Thoracic aorta (tissue), 2 donors: ENCODE data around the gene BMPER. TPM values are rescaled to one million over a fixed set of nuclear protein-coding genes. Genes with fewer than 3 reads are reported as not detected.

Experiments
- ATAC-seq: fragments of 150-250 bp; one replicate; pipeline ENCODE4 v1.8.0; 2017; ENCODE audit warnings: low read depth; ENCODE audit not compliant: insufficient number of reproducible peaks, low FRiP score
- DNase-seq: peaks from one replicate; pipeline ENCODE4 v3.0.0-alpha.2; 2020; ENCODE audit warnings: low spot score
- H3K27ac ChIP-seq, 2 donors: fragments of 200-600 bp; sonication (generic); 1 replicate in 1 of 2; 2 replicates in 1 of 2; pipeline ENCODE4 v1.5.1; 2016; ENCODE audit warnings: mild to moderate bottlenecking in 2 of 2, moderate library complexity in 2 of 2
- H3K27me3 ChIP-seq: fragments of 200-600 bp; sonication (generic); replicated peaks from 2 replicates; pipeline ENCODE4 v1.6.0; 2016; ENCODE audit warnings: mild to moderate bottlenecking; ENCODE audit not compliant: insufficient read depth
- H3K36me3 ChIP-seq: fragments of 200-600 bp; sonication (generic); one replicate; pipeline ENCODE4 v1.5.1; 2016
- H3K4me1 ChIP-seq, 2 donors: fragments of 200-600 bp; sonication (generic); 1 replicate in 1 of 2; 2 replicates in 1 of 2; pipeline versions ENCODE4 v1.5.1 to v1.6.0; 2016; ENCODE audit warnings: low read depth in 2 of 2, mild to moderate bottlenecking in 1 of 2; ENCODE audit not compliant: control insufficient read depth in 1 of 2
- H3K4me3 ChIP-seq: fragments of 200-600 bp; sonication (generic); 2 replicates; pipeline ENCODE4 v1.5.1; 2016; ENCODE audit warnings: mild to moderate bottlenecking
- H3K9me3 ChIP-seq: fragments of 200-600 bp; sonication (generic); 2 replicates; pipeline ENCODE4 v1.5.1; 2016
- total RNA-seq, 2 donors: library from RNA; depleted of rRNA; stranded (reverse); fragments of >200 nt; gene quantifications; one replicate each; pipeline versions ENCODE4 v1.1.0 to v1.2.3, GENCODE V29; 2016
- TF ChIP-seq, protein P1 (sequence below): fragments of 200-600 bp; sonication (generic); IDR thresholded peaks from one replicate; pipeline ENCODE4 v1.5.1; 2019; ENCODE audit warnings: antibody characterized with exemption

The BMPER gene
- total RNA-seq, 2 donors from 2014 or later, result 0.54 to 2.3 TPM

- TF ChIP-seq, protein P1, sequence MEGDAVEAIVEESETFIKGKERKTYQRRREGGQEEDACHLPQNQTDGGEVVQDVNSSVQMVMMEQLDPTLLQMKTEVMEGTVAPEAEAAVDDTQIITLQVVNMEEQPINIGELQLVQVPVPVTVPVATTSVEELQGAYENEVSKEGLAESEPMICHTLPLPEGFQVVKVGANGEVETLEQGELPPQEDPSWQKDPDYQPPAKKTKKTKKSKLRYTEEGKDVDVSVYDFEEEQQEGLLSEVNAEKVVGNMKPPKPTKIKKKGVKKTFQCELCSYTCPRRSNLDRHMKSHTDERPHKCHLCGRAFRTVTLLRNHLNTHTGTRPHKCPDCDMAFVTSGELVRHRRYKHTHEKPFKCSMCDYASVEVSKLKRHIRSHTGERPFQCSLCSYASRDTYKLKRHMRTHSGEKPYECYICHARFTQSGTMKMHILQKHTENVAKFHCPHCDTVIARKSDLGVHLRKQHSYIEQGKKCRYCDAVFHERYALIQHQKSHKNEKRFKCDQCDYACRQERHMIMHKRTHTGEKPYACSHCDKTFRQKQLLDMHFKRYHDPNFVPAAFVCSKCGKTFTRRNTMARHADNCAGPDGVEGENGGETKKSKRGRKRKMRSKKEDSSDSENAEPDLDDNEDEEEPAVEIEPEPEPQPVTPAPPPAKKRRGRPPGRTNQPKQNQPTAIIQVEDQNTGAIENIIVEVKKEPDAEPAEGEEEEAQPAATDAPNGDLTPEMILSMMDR, result no peak
- Histone ChIP-seq H3K27me3 (no peaks in the 10 kb centered on the region), H3K9me3 (no peaks in the 10 kb centered on the region), H3K36me3 (no peaks in the 10 kb centered on the region), H3K27ac (no peak overlapping the region), H3K4me3 (no peak overlapping the region), H3K4me1 (no peaks in the 10 kb centered on the region)
- ATAC-seq (no peak), DNase-seq (no peak)
Measured at GRCh38 chr7:34025600-34025999, 120.3 kb downstream of the BMPER start.

GRCh38 chr7:34026481-34027190 lies 121.3 kb downstream of the BMPER start:
- TF ChIP-seq, protein P1, result no peak
- no peak overlapping the region for H3K4me3 ChIP-seq
- no peaks in the 10 kb centered on the region for H3K36me3 ChIP-seq
- ATAC-seq, result no peak
- no peak overlapping the region for H3K27ac ChIP-seq
- no peaks in the 10 kb centered on the region for H3K9me3 ChIP-seq
- H3K4me1 ChIP-seq, result no peaks in the 10 kb centered on the region
- H3K27me3 ChIP-seq, result no peaks in the 10 kb centered on the region
- DNase-seq, result no peak

DNA sequence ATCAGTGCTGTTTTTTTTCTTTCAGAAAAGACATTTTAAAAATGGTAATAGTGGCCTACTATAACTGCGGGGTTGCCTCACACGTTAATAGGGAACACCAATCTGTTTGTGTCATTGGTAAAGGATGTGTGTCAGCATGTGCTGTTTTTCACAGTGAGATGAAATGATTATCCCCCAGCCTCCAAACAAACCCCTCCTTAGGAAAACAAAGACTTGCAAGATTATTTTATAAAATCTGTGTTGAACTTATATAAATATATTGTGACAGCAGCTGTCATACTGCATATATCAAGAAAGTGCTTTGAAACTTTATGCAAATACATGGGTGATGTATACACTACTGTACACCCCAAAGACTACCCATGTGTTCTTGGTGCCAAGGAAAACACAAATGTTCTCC lies 125.8 kb downstream of the BMPER start:
- DNase-seq, result no peak
- H3K4me1 ChIP-seq, result no peaks in the 10 kb centered on the region
- ATAC-seq, result no peak
- H3K9me3 ChIP-seq, result no peaks in the 10 kb centered on the region
- H3K27ac ChIP-seq, result no peak overlapping the region
- no peak overlapping the region for H3K4me3 ChIP-seq
- TF ChIP-seq, protein P1, result no peak
- no peaks in the 10 kb centered on the region for H3K27me3 ChIP-seq
- H3K36me3 ChIP-seq, result no peaks in the 10 kb centered on the region

DNA sequence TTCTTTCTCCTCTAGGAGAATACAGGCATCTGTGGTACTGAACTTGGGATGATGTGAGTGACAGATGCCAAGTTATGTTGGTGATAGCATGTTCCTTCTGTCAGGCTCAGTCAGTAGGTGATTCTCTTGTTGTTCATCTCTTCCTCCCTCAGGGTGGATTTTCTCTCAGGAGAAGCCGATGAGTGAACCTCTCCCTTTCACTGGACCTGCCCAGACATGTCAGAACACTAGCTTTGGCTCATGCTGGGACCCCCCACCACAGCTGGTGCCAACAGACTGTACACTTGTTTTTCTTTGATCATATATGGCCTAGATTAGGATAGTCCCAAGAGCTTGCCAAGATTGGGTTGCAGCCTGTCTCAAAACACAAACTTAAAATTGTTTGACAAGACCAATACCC lies 129.4 kb downstream of the BMPER start:
- Histone ChIP-seq H3K4me3 (no peak overlapping the region), H3K9me3 (no peaks in the 10 kb centered on the region), H3K4me1 (no peaks in the 10 kb centered on the region), H3K27ac (no peak overlapping the region), H3K36me3 (no peaks in the 10 kb centered on the region), H3K27me3 (no peaks in the 10 kb centered on the region)
- no peak for DNase-seq
- no peak for ATAC-seq
- TF ChIP-seq, protein P1, result no peak

DNA sequence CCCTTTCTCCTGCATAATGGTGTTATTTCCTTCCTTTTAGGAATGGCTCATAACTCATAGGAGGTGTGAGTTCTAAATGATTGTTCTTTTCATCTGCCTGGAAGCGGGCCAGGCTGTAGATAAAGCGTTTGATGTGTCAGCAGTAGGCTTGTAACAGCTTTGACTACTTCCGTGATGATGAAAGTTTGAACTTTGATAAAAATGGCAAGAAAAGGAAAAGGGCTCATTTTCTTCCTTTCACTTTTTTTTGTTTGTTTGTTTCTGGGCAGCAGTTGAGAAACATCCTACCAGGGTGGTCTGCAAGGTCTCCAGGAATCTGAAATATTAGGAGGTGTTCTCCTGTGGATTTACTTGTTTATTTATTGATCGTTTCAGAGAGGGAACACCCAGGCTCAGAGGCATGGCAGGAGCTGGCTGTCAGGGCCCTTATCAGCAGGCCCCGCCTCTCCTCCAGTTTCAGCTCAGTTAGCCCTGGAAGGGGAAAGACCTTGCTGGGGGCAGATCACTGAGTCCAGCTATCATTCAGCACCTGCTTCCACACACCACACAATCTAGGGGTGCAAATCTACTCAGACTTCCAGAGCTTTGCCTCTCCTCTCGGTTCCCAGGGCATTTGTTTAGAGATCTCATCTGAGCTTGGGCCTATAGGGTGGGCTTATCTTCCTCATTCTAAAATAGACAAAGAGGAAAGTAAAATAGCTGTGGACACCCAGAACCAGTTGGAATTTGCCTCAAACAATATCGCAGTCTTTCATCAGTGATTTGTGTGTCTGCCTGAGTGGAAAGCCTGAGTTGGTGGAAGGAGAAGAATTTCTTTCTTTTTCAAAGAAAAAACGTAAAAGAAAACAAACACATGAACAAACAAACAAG lies 130.9 kb downstream of the BMPER start:
- DNase-seq, result no peak
- no peaks in the 10 kb centered on the region for H3K36me3 ChIP-seq
- H3K9me3 ChIP-seq, result no peaks in the 10 kb centered on the region
- TF ChIP-seq, protein P1, result no peak
- ATAC-seq, result no peak
- H3K27ac ChIP-seq, result no peak overlapping the region
- H3K4me1 ChIP-seq, result no peaks in the 10 kb centered on the region
- no peak overlapping the region for H3K4me3 ChIP-seq
- no peaks in the 10 kb centered on the region for H3K27me3 ChIP-seq
